ACHN (cell line): Measurements from ENCODE around the gene PRRX1.

ENCODE experiments used
- DNase-seq: peaks from one replicate; pipeline ENCODE4 v3.0.0-alpha.2; 2015
- in situ Hi-C: cut with HindIII; loops from 2 replicates; pipeline ENCODE4 v1.10.0; 2017; ENCODE audit warnings: low sequenced_read_pairs, low pct_ligation_motif_present, low pct_unique_long_range_greater_than_20kb

PRRX1 gene

GRCh38 chr1:170704256-170704655, 40.3 kb downstream of the PRRX1 start:
- no peak for DNase-seq

GRCh38 chr1:170705981-170706380, 42.0 kb downstream of the PRRX1 start:
- no peak for DNase-seq
- in situ Hi-C loops, result no loop called here

More at GRCh38 chr1:170704256-170704655, 40.3 kb downstream of the PRRX1 start:
- in situ Hi-C loops, result no loop called here

GRCh38 chr1:170707117-170707516, 43.2 kb downstream of the PRRX1 start:
- DNase-seq, result no peak

GRCh38 chr1:170707959-170708655, 44.2 kb downstream of the PRRX1 start:
- in situ Hi-C loops, result no loop called here
- peak; percentile 83 for DNase-seq

More at GRCh38 chr1:170707117-170707516, 43.2 kb downstream of the PRRX1 start:
- in situ Hi-C loops, result no loop called here

- in situ Hi-C loops, result no loop called here
- no peak for DNase-seq
These were observed 47.8 kb downstream of the PRRX1 start for GRCh38 chr1:170711682-170712081.

- in situ Hi-C loops, result no loop called here
These were observed 50.2 kb downstream of the PRRX1 start for GRCh38 chr1:170714163-170714562.

GRCh38 chr1:170714938-170715337, 51.0 kb downstream of the PRRX1 start:
- no peak for DNase-seq
- in situ Hi-C loops, result no loop called here

More at GRCh38 chr1:170714163-170714562, 50.2 kb downstream of the PRRX1 start:
- no peak for DNase-seq

GRCh38 chr1:170716835-170717429, 53.0 kb downstream of the PRRX1 start:
- DNase-seq, result no peak
- in situ Hi-C loops, result no loop called here

- no peak for DNase-seq
- in situ Hi-C loops, result no loop called here
These were observed 56.7 kb downstream of the PRRX1 start for GRCh38 chr1:170720661-170721060.

GRCh38 chr1:170721621-170722020, 57.7 kb downstream of the PRRX1 start:
- DNase-seq, result no peak
- in situ Hi-C loops, result no loop called here

GRCh38 chr1:170723518-170723917, 59.6 kb downstream of the PRRX1 start:
- DNase-seq, result no peak
- in situ Hi-C loops, result no loop called here

- in situ Hi-C loops, result no loop called here
- no peak for DNase-seq
These were observed 61.4 kb downstream of the PRRX1 start for GRCh38 chr1:170725326-170725725.

GRCh38 chr1:170727963-170728362, 64.0 kb downstream of the PRRX1 start:
- no peak for DNase-seq
- in situ Hi-C loops, result no loop called here

GRCh38 chr1:170729225-170730002, 65.5 kb downstream of the PRRX1 start:
- no peak for DNase-seq
- in situ Hi-C loops, result no loop called here

GRCh38 chr1:170730014-170730413, 66.1 kb downstream of the PRRX1 start:
- in situ Hi-C loops, result no loop called here
- no peak for DNase-seq

GRCh38 chr1:170730438-170730837, 66.5 kb downstream of the PRRX1 start:
- DNase-seq, result no peak
- in situ Hi-C loops, result no loop called here

GRCh38 chr1:170731566-170732251, 67.8 kb downstream of the PRRX1 start:
- in situ Hi-C loops, result no loop called here
- no peak for DNase-seq

GRCh38 chr1:170732252-170732588, 68.3 kb downstream of the PRRX1 start:
- no peak for DNase-seq
- in situ Hi-C loops, result no loop called here
